ENCODE results near the gene TMEM220. TPM values are rescaled to one million over a fixed set of nuclear protein-coding genes. Genes with fewer than 3 reads are reported as not detected.

TMEM220 gene
- total and polyA plus RNA-seq, 9 of the 15 experiments (the other 6 are each of a cell fraction or from before 2014, with no cell fraction given): not detected

DNA sequence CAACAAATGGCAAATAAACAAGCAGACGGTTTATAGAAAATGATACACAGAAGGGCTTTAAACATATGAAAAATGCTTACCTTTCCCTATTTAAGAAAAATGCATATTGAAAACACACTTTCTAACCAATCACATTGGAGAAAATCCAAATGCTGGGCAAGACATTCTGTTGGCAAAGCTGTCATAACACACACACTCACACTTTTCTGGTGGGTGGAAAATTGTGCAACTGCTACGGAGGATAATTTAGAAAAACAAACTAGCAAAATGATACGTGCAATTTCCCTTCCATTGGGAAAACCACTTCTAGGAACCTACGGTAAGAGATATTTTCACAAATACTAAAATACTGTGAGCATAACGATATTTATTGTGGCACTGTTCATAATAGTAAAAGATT lies 62.9 kb downstream of the TMEM220 start:
- intact Hi-C loops (cut with micrococcal nuclease): no loop called here
- Histone ChIP-seq H3K4me2 (ENCODE audit: insufficient read depth, low read length) (no peak overlapping the region), H3K9me1 (ENCODE audit: control insufficient read depth, insufficient read depth, low read length) (no peaks in the 10 kb centered on the region), H3K9ac (ENCODE audit: insufficient read depth in 1 of 2, low read depth in 2 of 2, low read length in 2 of 2) (no peak overlapping the region), H2AFZ (ENCODE audit: low read depth, low read length) (no peak overlapping the region), H3K36me3 (ENCODE audit: control insufficient read depth, insufficient read depth, low read length) (no peaks in the 10 kb centered on the region), H4K20me1 (replicated peaks; ENCODE audit: control insufficient read depth, insufficient read depth, low read length) (no peaks in the 10 kb centered on the region), H3K27ac (ENCODE audit: extremely low read depth, low read depth, low read length) (no peak overlapping the region), H3K4me3 (no peak overlapping the region), H3K27me3 (ENCODE audit: control insufficient read depth in 2 of 2, insufficient read depth in 2 of 2, low read length in 2 of 2) (no peaks in the 10 kb centered on the region), H3K9me3 (replicated peaks; ENCODE audit: control insufficient read depth, insufficient read depth, low read depth, low read length) (no peaks in the 10 kb centered on the region), H3K4me1 (replicated peaks in 1 of 2; ENCODE audit: control insufficient read depth in 2 of 2, insufficient read depth in 2 of 2, low read length in 2 of 2) (no peaks in the 10 kb centered on the region), H3K79me2 (ENCODE audit: control insufficient read depth, insufficient read depth, low read length) (no peaks in the 10 kb centered on the region)
- POLR2A ChIA-PET: no interaction called here
- 52% methylated on average over 5 of the region's 5 CpGs for WGBS (ENCODE audit: insufficient coverage, low coverage, missing lambda C conversion rate)
- no peak for ATAC-seq
- CTCF ChIA-PET (ENCODE audit: low intra/inter-chr PET ratio): interaction anchor here (0.9 kb wide), 1 partner anchor 51 kb away, joined by 3 read pairs; no protein-coding TSS in a partner anchor
- in situ Hi-C loops (cut with MboI): no loop called here
- FAIRE-seq: no peak
- DNase-seq (ENCODE audit: extremely low read depth in 1 of 4, low spot score in 3 of 4): no peak
- no TSS peak for BruUV-seq (replicated peaks)
- TF ChIP-seq LCOR (CRISPR knock-in tag; IDR thresholded peaks at IDR 0.05) (no peak), SRSF7 (optimal IDR thresholded peaks at IDR 0.05; ENCODE audit: low read depth, low read length) (no peak), FOXM1 (IDR thresholded peaks at IDR 0.05; ENCODE audit: low read depth) (no peak), FOXM1 (CRISPR knock-in tag; IDR thresholded peaks at IDR 0.05; ENCODE audit: low read depth) (no peak), HNRNPK (IDR thresholded peaks at IDR 0.05; ENCODE audit: low read depth, low read length, poor library complexity, severe bottlenecking) (no peak), ZNF263 (CRISPR knock-in tag; IDR thresholded peaks at IDR 0.05; ENCODE audit: borderline replicate concordance) (no peak), HDGF (IDR thresholded peaks at IDR 0.05) (no peak), ZNF316 (IDR thresholded peaks at IDR 0.05) (no peak), ZC3H8 (IDR thresholded peaks at IDR 0.05) (no peak), MTA3 (IDR thresholded peaks at IDR 0.05; ENCODE audit: borderline replicate concordance) (no peak), ARID1B (IDR thresholded peaks at IDR 0.05) (no peak), TCF7L2 (IDR thresholded peaks at IDR 0.05; ENCODE audit: low read depth, low read length) (no peak), NFE2L1 (tag; IDR thresholded peaks at IDR 0.05; ENCODE audit: borderline replicate concordance, low read depth) (no peak), ADNP (tag; IDR thresholded peaks at IDR 0.05) (no peak), CBFA2T2 (conservative IDR thresholded peaks at IDR 0.05) (no peak)
- TF ChIP-seq, protein P1, sequence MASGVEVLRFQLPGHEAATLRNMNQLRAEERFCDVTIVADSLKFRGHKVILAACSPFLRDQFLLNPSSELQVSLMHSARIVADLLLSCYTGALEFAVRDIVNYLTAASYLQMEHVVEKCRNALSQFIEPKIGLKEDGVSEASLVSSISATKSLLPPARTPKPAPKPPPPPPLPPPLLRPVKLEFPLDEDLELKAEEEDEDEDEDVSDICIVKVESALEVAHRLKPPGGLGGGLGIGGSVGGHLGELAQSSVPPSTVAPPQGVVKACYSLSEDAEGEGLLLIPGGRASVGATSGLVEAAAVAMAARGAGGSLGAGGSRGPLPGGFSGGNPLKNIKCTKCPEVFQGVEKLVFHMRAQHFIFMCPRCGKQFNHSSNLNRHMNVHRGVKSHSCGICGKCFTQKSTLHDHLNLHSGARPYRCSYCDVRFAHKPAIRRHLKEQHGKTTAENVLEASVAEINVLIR (CRISPR knock-in tag; IDR thresholded peaks at IDR 0.05): no peak
- TF ChIP-seq, protein P2, sequence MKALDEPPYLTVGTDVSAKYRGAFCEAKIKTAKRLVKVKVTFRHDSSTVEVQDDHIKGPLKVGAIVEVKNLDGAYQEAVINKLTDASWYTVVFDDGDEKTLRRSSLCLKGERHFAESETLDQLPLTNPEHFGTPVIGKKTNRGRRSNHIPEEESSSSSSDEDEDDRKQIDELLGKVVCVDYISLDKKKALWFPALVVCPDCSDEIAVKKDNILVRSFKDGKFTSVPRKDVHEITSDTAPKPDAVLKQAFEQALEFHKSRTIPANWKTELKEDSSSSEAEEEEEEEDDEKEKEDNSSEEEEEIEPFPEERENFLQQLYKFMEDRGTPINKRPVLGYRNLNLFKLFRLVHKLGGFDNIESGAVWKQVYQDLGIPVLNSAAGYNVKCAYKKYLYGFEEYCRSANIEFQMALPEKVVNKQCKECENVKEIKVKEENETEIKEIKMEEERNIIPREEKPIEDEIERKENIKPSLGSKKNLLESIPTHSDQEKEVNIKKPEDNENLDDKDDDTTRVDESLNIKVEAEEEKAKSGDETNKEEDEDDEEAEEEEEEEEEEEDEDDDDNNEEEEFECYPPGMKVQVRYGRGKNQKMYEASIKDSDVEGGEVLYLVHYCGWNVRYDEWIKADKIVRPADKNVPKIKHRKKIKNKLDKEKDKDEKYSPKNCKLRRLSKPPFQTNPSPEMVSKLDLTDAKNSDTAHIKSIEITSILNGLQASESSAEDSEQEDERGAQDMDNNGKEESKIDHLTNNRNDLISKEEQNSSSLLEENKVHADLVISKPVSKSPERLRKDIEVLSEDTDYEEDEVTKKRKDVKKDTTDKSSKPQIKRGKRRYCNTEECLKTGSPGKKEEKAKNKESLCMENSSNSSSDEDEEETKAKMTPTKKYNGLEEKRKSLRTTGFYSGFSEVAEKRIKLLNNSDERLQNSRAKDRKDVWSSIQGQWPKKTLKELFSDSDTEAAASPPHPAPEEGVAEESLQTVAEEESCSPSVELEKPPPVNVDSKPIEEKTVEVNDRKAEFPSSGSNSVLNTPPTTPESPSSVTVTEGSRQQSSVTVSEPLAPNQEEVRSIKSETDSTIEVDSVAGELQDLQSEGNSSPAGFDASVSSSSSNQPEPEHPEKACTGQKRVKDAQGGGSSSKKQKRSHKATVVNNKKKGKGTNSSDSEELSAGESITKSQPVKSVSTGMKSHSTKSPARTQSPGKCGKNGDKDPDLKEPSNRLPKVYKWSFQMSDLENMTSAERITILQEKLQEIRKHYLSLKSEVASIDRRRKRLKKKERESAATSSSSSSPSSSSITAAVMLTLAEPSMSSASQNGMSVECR (CRISPR knock-in tag; IDR thresholded peaks at IDR 0.05): no peak
- TF ChIP-seq, protein P3, sequence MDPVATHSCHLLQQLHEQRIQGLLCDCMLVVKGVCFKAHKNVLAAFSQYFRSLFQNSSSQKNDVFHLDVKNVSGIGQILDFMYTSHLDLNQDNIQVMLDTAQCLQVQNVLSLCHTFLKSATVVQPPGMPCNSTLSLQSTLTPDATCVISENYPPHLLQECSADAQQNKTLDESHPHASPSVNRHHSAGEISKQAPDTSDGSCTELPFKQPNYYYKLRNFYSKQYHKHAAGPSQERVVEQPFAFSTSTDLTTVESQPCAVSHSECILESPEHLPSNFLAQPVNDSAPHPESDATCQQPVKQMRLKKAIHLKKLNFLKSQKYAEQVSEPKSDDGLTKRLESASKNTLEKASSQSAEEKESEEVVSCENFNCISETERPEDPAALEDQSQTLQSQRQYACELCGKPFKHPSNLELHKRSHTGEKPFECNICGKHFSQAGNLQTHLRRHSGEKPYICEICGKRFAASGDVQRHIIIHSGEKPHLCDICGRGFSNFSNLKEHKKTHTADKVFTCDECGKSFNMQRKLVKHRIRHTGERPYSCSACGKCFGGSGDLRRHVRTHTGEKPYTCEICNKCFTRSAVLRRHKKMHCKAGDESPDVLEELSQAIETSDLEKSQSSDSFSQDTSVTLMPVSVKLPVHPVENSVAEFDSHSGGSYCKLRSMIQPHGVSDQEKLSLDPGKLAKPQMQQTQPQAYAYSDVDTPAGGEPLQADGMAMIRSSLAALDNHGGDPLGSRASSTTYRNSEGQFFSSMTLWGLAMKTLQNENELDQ (CRISPR knock-in tag; IDR thresholded peaks at IDR 0.05; ENCODE audit: borderline replicate concordance): no peak

Measured in K562 (cell line).